HG03103 (cell line): ENCODE measurements around the gene MESP1.

ENCODE experiments used
- ATAC-seq: cut with Tn5 transposase; IDR thresholded peaks from one replicate; pipeline ENCODE4 v1.9.1; 2021; ENCODE audit warnings: low read depth; ENCODE audit not compliant: unreplicated experiment

MESP1 gene

GRCh38 chr15:89781891-89782618 is 31.0 kb upstream of the MESP1 start:
- ATAC-seq, result no peak

GRCh38 chr15:89781055-89781454 is 30.0 kb upstream of the MESP1 start:
- no peak for ATAC-seq

- ATAC-seq, result no peak
These were observed 29.6 kb upstream of the MESP1 start for GRCh38 chr15:89780601-89781000.

- no peak for ATAC-seq
These were observed 27.8 kb upstream of the MESP1 start for GRCh38 chr15:89778861-89779260.

- ATAC-seq, result no peak
These were observed 26.8 kb upstream of the MESP1 start for GRCh38 chr15:89777782-89778380.

- no peak for ATAC-seq
These were observed 26.2 kb upstream of the MESP1 start for GRCh38 chr15:89777073-89777751.

GRCh38 chr15:89776274-89777072 is 25.4 kb upstream of the MESP1 start, which contains the start of gene MESP2:
TSS of gene MESP2 (plus strand) at chr15:89776332. CDS start at chr15:89776358, 26 bp downstream.
- no peak for ATAC-seq

- no peak for ATAC-seq
These were observed 24.8 kb upstream of the MESP1 start for GRCh38 chr15:89775815-89776214.

- ATAC-seq, result no peak
These were observed 23.4 kb upstream of the MESP1 start for GRCh38 chr15:89774492-89774891.

- ATAC-seq, result no peak
These were observed 22.0 kb upstream of the MESP1 start for GRCh38 chr15:89772932-89773583.

- ATAC-seq, result no peak
These were observed 19.0 kb upstream of the MESP1 start for GRCh38 chr15:89770041-89770440.

GRCh38 chr15:89769366-89769765 is 18.3 kb upstream of the MESP1 start:
- ATAC-seq, result no peak

GRCh38 chr15:89768071-89768500 is 17.0 kb upstream of the MESP1 start:
- no peak for ATAC-seq

GRCh38 chr15:89767411-89767915 is 16.4 kb upstream of the MESP1 start:
- no peak for ATAC-seq

- no peak for ATAC-seq
These were observed 15.6 kb upstream of the MESP1 start for GRCh38 chr15:89766357-89767311.

GRCh38 chr15:89765694-89766093 is 14.6 kb upstream of the MESP1 start:
- ATAC-seq, result no peak

- no peak for ATAC-seq
These were observed 10.9 kb upstream of the MESP1 start for GRCh38 chr15:89761929-89762328.

- no peak for ATAC-seq
These were observed 10.2 kb upstream of the MESP1 start for GRCh38 chr15:89761009-89761831.
